Stimulated activated CD8-positive, alpha-beta memory T cell treated with anti-CD3 and anti-CD28 coated beads, Interleukin-7, amount 100 ng/mL, for 24 hours (primary cell): Measurements from ENCODE around the gene MLANA.

Experiments
- DNase-seq: peaks from one replicate; pipeline ENCODE4 v3.0.0-alpha.2; 2020; ENCODE audit warnings: low read depth

The MLANA gene

DNA sequence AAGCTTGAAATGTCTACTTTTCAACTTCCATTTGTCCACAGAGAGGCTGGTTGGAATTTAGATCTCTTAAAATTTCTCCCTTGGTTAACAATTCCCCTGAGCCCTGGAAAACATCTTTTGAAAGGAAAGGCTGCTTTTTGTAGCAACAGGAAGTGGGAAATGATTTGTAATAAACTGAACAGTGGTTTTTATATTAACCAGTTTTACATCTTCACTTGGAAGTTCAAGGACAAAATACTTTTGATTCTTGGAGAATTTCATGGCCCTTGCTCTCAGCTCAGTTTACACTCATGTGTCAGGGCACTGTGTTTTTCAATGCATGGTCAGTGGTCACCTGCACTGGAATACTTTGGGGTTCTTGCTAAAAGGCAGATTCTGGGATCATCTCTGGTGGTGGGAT, 9.9 kb downstream of the MLANA start:
- DNase-seq, result no peak

DNA sequence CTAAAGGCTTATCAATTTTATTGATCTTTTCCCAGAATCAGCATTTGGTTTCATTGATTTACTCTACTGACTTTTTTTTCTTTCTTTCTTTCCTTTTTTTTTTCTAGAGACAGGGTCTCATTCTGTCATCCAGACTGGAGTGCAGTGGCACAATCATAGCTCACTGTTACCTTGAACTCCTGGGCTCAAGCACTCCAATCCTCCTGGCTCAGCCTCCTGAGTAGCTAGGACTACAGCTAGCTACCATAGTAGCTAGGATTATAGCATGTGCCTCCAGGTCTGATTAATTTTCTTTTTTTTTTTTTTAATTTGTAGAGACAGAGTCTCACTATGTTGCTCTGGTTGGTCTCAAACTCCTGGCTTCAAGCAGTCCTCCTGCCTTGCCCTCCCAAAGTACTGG, 11.7 kb downstream of the MLANA start:
- DNase-seq, result no peak

DNA sequence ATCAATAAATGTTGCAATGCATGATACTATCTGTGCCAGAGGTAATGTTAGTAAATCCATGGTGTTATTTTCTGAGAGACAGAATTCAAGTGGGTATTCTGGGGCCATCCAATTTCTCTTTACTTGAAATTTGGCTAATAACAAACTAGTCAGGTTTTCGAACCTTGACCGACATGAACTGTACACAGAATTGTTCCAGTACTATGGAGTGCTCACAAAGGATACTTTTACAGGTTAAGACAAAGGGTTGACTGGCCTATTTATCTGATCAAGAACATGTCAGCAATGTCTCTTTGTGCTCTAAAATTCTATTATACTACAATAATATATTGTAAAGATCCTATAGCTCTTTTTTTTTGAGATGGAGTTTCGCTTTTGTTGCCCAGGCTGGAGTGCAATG, 18.2 kb downstream of the MLANA start:
- DNase-seq, result no peak

DNA sequence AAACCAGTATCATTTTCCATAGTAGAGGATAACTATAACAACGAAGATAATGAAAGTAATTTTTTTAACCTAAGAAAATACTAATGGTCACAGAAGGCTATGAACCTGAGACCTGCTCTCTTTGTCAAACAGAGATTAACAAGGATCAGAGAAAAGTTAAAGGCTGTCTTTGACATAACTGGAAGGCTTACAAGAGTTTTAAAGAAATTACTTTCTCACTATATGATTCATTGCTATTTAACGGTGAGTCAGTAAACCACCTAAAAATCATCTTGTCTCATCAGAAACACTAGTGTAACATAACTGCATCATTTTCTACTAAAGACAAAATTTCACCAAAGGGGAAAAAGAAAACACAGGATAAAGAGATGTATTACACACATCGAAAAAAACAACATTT, 19.3 kb downstream of the MLANA start:
- DNase-seq, result no peak

DNA sequence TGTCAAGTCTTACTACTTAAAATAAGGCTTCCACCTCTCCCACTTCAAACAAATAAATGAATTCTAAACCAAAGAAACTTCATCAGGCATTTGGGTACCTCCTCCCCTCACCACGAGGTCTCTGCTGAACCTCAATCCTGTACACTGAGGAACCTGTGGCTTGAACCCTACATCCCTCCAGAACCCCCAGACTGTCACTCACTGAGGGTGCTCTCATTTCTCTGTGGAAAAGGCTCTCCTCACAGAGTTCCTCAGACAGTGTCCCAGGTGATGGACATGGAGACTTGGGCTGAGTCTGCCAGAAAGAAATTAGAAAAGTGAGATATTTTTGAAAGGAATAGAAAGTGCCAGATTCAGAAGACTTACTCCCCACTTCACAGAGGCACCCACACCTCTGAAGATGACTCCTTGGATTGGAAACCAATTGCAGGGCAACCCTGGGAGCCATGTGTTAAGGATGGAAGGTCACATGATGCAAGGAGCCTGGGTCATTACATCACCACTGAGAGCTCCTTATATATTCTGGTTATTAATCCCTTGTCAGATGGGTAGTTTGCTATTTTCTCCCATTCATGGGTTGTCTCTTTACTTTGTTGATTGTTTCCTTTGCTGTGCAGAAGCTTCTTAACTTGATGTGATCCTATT, 19.8 kb downstream of the MLANA start:
- no peak for DNase-seq

DNA sequence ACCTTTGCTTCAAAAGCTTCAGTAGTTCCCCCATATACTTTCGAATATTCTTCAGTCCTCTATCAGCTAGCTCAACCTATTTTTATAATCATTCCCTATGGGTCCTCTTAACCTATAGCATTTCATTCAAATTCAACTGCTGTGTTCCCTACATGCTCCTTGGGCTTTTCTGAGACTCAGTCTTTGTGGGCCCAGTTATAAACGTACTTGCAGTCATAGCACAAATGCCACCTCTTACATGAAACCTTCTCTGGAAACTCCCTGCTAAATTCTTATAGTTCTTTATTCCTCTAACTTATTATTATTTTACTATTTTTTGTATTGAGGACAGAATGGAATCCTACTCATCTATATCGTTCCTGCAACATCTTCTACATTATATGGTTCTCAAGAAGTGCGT, 24.7 kb downstream of the MLANA start:
- DNase-seq, result no peak

DNA sequence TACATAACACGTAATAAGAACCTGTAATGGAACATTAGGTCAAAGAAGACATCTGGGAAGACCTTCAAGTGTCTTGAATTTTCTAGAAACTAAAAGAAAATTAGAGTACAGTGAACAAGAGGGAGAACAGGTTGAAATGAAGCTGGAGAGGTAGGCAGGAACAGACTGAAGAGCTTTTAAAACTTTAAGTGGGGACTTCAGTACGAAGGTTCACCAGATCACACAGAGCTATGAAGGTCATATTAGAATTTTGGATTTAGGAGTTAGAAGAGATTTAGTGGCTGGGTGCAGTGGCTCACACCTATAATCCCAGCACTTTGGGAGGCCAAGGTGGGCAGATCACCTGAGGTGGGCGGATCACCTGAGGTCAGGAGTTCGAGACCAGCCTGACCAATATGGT, 26.6 kb downstream of the MLANA start:
- no peak for DNase-seq

DNA sequence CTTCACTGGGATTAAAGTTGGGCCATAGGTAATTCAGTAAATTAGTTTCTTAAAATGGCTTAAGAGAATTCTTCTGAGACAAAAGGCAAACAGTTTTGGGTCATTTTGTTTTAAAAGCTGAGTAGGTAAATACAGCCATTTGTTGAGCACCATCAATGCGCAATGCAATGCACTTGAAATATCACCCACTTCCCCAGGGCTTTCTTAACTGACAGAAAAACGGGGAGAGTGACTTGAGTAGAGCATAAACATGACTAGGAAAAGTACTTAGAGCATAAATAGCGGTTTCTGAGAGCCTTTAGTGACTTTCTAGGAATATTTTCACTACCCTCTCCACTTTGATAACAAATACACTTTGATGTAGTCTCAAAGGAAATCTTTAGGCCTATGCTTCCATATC, 27.2 kb downstream of the MLANA start:
- no peak for DNase-seq

DNA sequence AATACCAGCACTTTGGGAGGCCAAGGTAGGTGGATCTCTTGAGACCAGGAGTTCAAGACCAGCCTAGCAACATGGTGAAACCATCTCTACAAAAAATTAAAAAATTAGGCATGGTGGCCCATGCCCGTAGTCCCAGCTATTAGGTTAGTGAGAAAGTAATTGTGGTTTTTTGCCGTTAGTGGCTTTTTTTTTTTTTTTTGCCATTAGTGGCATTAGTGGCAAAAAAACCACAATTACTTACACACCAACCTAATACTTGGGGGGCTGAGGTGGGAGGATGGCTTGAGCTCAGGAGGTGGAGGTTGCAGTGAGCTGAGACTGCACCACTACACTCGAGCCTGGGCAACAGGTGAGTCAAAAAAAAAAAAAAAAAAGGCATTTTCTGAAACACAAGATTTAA, 27.8 kb downstream of the MLANA start:
- no peak for DNase-seq

DNA sequence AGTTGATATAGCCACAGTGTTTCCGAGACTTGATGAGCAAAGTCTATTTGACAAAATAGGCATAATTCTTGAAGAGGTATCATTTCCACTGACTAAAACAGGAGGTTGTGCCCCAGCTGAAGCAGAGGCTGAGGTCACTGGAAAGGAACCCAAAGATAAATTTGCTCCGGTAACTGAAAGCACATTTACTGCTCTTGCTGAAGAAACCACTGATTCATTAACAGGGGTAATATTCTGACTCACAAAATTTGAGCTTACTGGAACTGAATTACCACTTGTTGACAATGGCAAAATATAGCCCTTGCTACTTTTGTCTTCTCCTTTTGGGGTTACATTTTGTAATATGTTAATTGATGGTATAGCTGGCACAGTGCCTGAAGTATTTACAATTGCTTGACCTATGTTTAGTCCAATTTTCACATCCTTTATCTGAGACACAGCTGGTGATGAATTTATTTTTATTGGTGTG, 30.2 kb downstream of the MLANA start:
- no peak for DNase-seq

DNA sequence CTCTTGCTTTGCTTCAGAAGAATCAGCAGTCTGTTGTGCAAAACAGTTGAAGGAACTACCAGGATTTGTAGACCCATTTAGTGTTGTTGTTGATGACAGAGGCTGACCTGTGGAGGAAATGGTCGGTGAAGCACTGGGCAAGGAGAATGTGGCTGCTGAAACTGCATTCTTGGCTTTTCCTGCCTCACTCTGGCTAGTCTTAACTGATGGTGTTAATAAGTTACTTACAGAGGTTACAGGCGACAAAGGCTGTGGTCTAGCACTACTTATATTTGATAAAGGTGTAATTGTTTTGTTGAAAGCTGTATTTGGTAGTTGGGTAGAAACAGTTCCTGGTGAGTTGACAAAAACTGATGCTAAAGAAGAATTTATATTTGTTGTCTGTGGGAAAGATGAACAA, 31.5 kb downstream of the MLANA start:
- no peak for DNase-seq

DNA sequence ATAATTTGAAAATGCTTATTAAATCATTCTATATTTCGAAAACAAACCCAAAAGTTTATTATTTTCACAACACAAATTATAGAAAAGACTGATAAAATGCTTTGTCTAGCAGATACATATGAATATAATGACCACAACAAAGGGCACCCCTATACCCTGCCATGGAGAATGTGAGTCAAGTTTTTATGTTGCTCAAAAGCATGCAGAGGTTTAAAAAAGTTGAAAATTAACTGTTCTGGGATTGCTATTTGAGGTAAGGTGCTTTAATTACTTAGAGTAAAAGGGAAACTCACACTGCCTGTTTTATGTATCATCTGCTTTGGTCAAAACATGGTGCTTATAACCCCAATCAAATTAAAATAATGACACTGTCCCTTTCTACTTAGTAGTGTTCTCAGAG, 41.0 kb downstream of the MLANA start:
- DNase-seq, result no peak

DNA sequence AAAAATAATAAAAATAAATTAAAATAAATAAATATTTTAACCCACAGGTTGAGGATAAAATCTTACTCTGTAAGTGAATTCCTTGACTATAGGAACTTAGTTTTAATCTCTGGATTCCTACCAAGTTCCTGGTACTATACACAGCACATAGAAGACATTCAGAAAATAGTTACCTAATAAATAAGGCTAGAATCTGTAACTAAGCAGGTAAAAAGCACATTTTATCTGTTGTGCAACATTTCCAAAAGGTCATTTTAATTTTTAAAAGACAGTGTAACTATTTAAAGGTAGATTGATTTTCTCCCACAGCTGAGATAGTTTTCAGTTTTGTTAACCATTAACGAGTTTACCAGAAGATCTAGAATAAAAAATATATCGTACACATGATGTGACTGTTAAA, 47.8 kb downstream of the MLANA start:
- no peak for DNase-seq

DNA sequence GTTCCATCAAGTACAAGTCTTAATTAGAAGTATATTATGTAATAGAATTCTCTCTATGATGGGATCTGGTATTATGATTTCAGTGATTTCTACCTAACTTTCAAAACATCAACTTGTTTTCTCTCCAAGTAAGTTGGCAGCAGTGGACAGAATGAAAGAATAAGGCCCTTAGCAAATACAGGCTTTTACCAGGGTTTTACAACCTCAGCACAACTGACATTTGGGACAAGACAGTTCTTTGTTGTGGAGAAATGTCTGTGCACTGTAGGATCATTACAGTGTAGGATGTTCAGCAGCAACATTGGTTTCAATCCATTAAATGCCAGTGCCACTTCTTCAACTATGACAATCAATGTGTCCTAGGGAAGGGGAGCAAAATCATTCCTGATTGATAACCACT, 48.8 kb downstream of the MLANA start:
- DNase-seq, result no peak

DNA sequence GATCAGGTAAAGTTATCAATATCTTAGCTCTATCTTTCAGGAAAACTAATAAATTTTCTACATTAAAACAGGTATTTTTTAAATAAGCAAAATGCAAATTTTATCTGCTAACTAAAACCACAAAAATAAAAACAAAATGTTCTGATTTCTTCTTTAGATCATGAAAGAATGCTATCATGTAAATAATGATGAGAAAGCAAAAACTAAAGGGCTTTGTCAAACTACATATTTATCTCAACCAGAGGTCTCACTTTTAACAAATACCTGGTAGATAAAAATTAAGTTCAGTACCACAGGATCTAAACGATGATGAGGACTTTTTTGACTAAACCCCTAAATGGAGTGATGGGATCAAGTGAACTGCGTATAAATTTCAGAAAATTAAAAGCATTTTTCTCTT, 50.5 kb downstream of the MLANA start:
- DNase-seq, result no peak

DNA sequence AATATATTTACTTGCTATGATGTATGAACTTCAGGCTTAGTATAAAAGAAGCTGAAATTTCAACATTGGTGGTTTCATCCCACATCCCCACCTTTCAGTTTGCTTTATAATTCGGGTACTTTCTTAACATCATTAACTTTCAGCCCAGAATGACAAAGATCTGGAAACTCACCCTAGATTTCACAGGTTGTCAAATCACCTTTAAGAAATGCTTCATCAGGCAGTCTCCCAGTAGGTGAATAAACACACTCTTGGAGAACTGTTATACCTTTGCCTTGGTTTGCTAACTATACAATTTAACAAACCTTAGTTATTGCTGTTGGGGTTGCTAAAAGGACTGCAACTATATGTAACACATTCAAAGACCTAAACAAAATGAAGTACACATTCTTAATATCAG, 54.4 kb downstream of the MLANA start:
- no peak for DNase-seq

DNA sequence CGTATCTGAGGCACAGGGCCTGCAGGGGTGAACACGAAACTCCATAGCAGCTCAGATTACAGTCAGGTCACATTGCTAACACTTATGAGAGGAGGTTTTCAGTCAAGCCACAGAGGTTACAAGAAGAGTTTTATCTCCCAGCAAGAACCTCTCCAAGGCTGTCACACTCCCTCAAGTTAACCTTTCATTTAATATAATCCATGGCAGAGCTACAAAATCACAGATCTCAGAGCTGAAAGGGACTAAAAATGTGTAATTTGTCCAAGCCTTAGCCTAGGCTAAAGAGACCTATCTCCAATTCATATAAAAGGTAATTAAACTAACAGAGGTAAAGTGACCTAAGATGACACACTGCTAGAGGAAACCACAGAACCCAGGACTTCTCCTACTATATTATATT, 57.2 kb downstream of the MLANA start:
- no peak for DNase-seq

DNA sequence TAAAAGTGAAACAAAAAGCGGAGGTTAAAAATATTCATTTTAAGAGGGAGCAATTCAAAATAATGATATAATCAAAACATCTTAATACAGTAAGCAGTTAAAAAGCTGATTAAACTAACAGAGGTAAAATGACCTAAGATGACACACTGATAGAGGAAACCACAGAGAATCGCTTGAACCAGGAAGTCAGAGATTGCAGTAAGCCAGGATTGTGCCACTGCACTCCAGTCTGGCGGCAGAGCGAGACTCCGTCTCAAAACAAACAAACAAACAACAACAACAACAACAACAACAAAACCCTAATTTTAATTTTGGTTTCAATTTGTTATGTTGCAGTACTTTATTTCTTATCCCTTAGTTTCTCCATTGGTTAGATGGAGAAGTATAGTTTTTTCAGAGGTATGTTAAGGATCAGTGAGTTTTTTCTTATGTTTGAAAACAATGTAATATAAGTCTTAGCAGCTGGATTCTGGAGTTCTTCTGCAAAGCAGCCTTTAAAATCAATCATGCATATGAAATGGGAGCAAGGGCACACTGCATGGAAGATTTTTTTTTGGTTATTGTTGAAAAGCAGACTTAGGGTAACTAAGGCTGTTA, 58.5 kb downstream of the MLANA start:
- DNase-seq, result no peak

DNA sequence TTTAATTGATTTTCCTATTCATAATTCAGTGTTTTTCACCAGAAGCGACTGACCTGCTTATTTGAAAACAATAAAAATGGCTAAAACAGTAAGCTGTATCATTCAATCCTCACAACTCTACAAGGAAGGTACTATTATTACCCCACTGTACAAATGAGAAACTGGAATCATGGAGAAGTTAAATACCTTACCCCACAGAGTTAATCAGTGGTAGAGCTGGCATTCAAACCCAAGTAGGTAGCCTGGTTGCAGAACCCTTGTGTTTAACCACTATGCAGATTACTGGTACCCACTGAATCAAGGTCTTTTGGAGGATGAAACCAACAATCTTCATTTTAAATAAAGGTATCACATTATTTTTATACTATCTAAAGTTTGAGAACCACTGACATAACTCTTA, 59.6 kb downstream of the MLANA start:
- DNase-seq, result no peak

DNA sequence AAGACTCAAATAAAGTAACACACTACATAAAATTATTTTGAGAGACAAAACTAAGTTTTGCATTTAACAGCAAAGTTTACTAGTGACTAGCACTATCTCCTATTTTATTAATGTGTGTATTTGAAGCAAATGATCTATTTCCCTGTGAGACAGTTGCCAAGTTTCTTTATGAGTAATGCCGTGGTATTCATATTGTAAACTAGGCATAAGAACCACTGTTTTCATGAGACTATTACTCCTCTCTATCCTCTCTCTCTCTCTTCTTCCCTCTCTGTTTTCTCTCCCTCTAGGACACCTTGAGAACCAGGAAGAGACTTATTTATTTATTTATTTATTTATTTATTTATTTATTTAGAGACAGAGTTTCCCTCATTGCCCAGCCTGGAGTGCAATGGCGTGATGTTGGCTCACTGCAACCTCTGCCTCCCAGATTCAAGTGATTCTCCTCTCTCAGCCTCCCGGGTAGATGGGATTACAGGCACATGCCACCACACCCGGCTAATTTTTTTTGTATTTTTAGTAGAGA, 61.1 kb downstream of the MLANA start:
- DNase-seq, result no peak

DNA sequence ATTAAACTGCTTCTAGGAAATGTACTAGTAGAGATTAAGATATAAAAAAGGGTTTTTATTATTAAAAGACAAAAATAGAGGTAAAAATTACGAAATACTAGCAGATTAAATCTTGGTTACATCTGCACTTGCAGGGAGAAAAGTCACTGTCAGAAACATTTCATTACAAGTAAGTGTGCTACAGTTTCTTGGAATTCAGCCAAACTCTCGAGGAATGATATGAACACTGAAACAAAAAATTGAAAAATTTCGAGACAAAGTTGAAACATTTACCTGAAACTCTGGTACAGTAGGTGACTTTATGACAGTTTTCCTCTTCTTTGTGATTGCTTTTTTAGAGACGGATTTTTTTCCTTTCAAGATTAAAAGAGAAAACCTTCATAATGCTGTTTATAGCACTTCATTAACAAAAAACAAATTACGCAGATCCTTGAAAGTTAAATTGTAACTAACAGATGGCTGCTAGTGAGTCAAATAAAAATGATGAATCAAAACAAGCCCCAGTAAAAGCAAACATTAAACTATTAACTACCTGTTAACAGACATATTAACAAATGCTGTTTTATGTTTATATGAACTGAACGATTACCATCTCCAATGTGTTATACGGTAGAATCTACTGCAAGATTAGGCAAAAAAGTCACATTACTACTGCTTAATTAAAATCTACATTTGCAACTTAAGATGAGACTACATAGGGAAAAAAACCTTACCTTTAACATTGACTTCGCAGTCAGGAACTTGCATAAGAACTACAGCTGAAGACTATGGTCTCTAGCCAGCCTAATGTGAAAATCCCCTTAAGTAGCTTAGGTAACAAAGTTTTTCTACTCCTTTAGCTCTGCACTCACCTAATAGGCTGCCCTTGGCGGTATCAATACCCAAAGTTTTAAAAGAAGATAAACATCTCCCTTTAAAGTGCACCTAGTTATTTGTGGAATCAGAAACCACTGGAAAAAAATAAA, 63.3 kb downstream of the MLANA start:
- no peak for DNase-seq

DNA sequence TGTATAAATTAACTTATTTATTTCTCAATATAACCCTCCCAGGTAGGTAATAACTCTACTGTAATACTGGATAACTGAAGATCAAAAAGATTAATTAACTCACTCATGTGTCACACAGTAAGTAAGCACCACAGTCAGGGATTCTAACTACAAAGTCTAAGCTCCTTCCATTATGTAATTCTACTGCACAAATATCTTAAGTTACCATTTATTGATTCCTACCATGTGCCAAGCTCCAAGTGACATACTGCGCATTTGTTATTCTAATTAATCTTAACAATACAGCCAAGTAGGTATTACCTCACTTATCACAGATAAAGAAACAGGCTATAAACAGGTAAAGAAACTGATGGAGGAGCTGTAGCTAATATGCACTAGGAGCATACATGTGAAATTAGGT, 66.5 kb downstream of the MLANA start:
- DNase-seq, result no peak

DNA sequence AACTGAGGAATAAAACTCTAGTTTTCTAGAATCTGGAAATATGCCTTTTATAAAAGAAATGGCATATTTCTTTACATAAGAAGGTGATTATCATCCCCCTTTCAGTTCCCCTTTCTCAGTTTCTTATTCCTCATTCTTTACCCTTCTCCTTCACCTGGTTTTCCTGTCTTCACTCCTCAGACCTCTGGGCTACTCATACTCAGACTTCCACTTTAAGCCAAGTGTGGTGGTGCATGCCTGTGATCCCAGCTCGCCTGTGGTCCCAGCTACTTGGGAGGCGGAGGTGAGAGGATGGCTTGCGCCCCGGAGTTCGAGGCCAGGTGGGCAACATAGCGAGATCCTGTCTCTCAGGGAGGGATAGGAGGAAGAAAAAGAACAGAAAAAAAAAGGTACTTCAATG, 67.6 kb downstream of the MLANA start:
- no peak for DNase-seq
